Measurements from ENCODE around the gene TSSK3.
A peak's percentile ranks its signal among the peaks of the same experiment; 100 is the strongest.

Gene TSSK3

DNA sequence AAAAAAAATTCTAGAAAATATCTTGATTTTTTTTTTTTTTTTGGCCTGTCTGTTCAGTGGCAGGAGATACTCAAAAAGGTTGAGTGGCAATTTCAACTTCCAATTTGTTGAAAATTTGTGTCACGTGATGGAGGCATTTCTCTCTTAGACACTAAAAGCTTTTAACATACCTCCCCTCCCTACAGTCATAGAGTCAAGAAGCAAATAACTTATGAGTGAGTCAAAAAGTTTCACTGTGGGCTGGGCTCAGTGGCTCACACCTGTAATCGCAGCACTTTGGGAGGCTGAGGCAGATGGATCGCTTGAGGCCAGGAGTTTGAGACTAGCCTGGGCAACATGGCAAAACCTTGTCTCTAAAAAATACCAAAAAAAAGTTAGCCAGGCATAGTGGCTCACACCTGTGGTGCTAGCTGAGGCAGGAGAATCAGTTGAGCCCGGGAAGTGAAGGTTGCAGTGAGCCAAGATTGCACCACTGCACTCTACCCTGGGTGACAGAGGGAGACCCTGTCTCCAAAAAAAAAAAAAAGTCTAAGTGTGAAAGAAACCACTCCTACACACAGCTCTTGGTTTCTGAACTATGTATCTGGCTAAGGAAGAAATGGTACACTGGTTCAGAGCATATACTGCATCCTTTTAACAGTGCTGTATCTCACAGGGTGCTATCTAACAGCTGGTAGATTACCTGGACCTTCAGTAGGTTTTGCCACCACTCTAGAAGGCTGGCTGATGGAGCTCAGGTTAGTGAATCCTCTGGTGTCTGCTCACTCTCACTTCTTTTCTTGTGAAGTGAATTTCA, 43.5 kb downstream of the TSSK3 start:
- no peak for DNase-seq

DNA sequence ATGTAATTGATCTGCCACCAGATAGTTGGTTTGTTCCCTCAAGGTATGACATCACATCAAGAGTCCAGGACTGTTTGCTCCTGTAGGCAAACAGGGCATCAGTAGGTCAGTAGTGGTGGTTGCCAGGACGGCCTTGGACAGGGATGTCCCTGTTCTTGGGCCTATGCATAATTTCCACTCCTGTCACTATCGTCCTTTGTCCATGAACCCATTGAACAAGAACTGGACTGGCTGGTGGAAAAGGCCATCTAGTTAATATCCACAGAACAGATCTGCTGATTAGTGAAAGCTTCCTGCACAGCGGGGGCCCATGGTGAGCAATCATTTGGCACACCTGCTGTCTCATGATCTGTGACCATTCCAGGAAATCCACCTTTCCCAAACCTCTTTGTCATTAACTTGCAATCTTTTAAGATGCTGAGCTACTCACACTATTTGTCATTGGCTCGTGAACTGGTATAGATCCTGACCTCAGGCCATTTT, 44.3 kb downstream of the TSSK3 start:
- no peak for DNase-seq

DNA sequence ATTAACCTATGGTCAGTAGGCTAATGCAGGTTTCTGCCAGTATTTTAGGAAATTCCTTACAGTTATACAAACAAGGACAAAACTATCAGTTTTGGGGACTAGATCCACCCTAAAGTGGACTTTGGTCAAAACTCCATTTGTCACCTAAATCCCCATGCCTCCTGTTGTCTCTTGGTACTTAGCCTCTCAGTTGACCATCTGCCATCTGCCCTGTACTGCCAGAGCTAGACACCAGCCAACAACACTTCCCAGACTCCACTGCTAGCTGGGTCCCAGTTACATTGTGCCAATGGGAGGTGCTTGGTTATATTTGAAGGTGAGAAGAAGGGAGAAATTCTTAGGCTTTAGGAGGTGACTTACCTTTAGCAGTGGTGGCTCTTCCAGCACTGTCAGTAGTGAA, 48.9 kb downstream of the TSSK3 start:
- DNase-seq: no peak

DNA sequence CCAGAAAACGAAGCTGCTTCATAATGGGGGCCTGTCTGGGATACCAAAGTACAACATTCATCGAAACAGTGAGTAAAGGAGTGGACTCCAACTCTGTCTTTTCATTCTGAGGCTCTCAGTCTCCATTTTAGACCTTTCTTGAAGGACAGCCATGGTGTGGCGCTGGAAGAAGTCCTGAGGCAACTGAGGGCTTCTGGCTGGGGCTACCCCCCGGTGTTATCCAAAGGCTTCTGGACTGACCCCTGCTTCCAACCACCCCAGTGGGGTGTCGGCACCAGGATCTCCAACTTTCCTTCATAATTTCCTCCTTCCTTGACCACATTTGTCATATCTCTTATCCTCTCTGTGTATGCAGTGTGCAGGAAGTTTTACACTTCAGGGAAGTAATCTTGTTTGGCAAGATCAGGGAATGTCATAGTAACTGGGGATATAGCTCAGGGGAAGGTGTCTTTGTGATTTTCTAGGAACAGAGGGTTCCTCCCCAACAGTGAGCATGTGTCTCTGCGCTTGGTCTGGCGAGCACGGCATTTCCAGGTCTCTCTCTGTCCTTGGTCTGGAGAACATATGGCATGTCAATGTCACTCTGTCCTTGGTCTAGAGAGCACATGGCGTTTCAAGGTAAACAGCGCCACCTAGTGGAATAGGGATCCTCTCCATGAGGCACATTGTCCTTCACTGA, 51.3 kb downstream of the TSSK3 start:
- DNase-seq: peak; percentile 53

All from NCI-H1092 (cell line).